ENCODE data around the gene PTMS.

DNA sequence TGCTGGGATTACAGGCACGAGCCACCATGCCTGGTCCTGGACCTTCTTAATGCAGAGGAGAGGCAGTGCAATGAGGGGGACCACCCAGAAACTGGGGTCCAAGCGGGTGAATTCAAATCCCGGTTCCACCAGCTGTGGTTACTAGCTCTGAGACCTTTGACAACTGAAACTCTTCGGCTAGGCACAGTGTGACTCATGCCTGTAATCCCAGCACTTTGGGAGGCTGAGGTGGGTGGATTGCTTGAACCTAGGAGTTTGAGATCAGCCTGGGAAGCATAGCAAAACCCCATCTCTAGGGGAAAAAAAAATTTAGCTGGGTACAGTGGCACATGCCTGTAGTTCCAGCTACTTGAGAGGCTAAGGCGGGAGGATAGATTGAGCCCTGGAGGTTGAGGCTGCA is 18.1 kb downstream of the PTMS start:
- TF ChIP-seq, protein P1, sequence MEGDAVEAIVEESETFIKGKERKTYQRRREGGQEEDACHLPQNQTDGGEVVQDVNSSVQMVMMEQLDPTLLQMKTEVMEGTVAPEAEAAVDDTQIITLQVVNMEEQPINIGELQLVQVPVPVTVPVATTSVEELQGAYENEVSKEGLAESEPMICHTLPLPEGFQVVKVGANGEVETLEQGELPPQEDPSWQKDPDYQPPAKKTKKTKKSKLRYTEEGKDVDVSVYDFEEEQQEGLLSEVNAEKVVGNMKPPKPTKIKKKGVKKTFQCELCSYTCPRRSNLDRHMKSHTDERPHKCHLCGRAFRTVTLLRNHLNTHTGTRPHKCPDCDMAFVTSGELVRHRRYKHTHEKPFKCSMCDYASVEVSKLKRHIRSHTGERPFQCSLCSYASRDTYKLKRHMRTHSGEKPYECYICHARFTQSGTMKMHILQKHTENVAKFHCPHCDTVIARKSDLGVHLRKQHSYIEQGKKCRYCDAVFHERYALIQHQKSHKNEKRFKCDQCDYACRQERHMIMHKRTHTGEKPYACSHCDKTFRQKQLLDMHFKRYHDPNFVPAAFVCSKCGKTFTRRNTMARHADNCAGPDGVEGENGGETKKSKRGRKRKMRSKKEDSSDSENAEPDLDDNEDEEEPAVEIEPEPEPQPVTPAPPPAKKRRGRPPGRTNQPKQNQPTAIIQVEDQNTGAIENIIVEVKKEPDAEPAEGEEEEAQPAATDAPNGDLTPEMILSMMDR (IDR thresholded peaks at IDR 0.05): no peak
- no peak for TF ChIP-seq POLR2A (IDR thresholded peaks at IDR 0.05)

Data from prostate gland (tissue), 2 donors.